ENCODE measurements around the gene FMNL3. TPM values are rescaled to one million over a fixed set of nuclear protein-coding genes. Genes with fewer than 3 reads are reported as not detected.

FMNL3 gene
- total RNA-seq, 1 donor from 2014 or later, result 17.3 TPM

- H3K4me3 Mint-ChIP-seq, result no peak overlapping the region
- no peak overlapping the region for H3K9ac ChIP-seq
- H3K27ac ChIP-seq, result no peak overlapping the region
These were observed 9.4 kb downstream of the FMNL3 start for GRCh38 chr12:49697808-49698207.

GRCh38 chr12:49696723-49697122, 10.5 kb downstream of the FMNL3 start:
- no peak overlapping the region for H3K9ac ChIP-seq

More at GRCh38 chr12:49697808-49698207, 9.4 kb downstream of the FMNL3 start:
- H3K36me3 Mint-ChIP-seq, result no peaks in the 10 kb centered on the region
- H3K4me2 ChIP-seq, result no peak overlapping the region
- H3K27ac Mint-ChIP-seq, result no peak overlapping the region
- H4K20me1 ChIP-seq (ENCODE audit: low read depth), result peaks cover 48% of the 10 kb centered on the region
- peaks cover 66% of the 10 kb centered on the region for H3K79me2 ChIP-seq (ENCODE audit: low read depth)
- peaks cover 31% of the 10 kb centered on the region for H3K4me1 ChIP-seq
- H3K9me3 Mint-ChIP-seq, result no peaks in the 10 kb centered on the region
- TF ChIP-seq EZH2 (IDR thresholded peaks at IDR 0.05), result no peak
- no peak for TF ChIP-seq CTCF (IDR thresholded peaks at IDR 0.05)
- no peak for TF ChIP-seq EZH2phosphoT487 (IDR thresholded peaks at IDR 0.05)
- H2AFZ ChIP-seq (replicated peaks), result no peak overlapping the region
- H3K4me1 Mint-ChIP-seq, result peaks cover 28% of the 10 kb centered on the region
- H3K9me3 ChIP-seq (ENCODE audit: low read depth), result no peaks in the 10 kb centered on the region
- DNase-seq (ENCODE audit: low spot score), result no peak
- no peak overlapping the region for H3K4me3 ChIP-seq
- H3K27me3 Mint-ChIP-seq (ENCODE audit: insufficient read depth, low read depth), result peaks cover 5% of the 10 kb centered on the region
- H3K27me3 ChIP-seq, result no peaks in the 10 kb centered on the region
- no peaks in the 10 kb centered on the region for H3K36me3 ChIP-seq
- H3F3A ChIP-seq (ENCODE audit: low read depth), result peaks cover 10% of the 10 kb centered on the region

GRCh38 chr12:49693931-49694444, 13.2 kb downstream of the FMNL3 start:
- no peak overlapping the region for H3K27ac ChIP-seq
- no peak overlapping the region for H3K27ac Mint-ChIP-seq
- H3K4me2 ChIP-seq, result no peak overlapping the region
- TF ChIP-seq EZH2 (IDR thresholded peaks at IDR 0.05) (no peak), EZH2phosphoT487 (IDR thresholded peaks at IDR 0.05) (no peak), CTCF (IDR thresholded peaks at IDR 0.05) (no peak)
- H3K27me3 Mint-ChIP-seq (ENCODE audit: insufficient read depth, low read depth), result no peaks in the 10 kb centered on the region
- no peak overlapping the region for H3K9ac ChIP-seq
- peaks cover 29% of the 10 kb centered on the region for H3K4me1 ChIP-seq
- H3K79me2 ChIP-seq (ENCODE audit: low read depth), result peaks cover 54% of the 10 kb centered on the region
- no peak overlapping the region for H3K4me3 Mint-ChIP-seq
- H3K9me3 Mint-ChIP-seq, result no peaks in the 10 kb centered on the region
- H3K4me1 Mint-ChIP-seq, result peaks cover 19% of the 10 kb centered on the region
- peaks cover 50% of the 10 kb centered on the region for H4K20me1 ChIP-seq (ENCODE audit: low read depth)
- H3K36me3 Mint-ChIP-seq, result no peaks in the 10 kb centered on the region
- H3K27me3 ChIP-seq, result no peaks in the 10 kb centered on the region
- no peak for DNase-seq (ENCODE audit: low spot score)
- no peaks in the 10 kb centered on the region for H3K9me3 ChIP-seq (ENCODE audit: low read depth)
- H3K36me3 ChIP-seq, result no peaks in the 10 kb centered on the region
- no peak overlapping the region for H2AFZ ChIP-seq (replicated peaks)
- no peak overlapping the region for H3K4me3 ChIP-seq
- H3F3A ChIP-seq (ENCODE audit: low read depth), result peaks cover 5% of the 10 kb centered on the region

More at GRCh38 chr12:49696723-49697122, 10.5 kb downstream of the FMNL3 start:
- Histone ChIP-seq H3K36me3 (no peaks in the 10 kb centered on the region), H3K27ac (no peak overlapping the region), H2AFZ (replicated peaks) (no peak overlapping the region), H3K9me3 (ENCODE audit: low read depth) (no peaks in the 10 kb centered on the region), H4K20me1 (ENCODE audit: low read depth) (peaks cover 46% of the 10 kb centered on the region), H3K4me2 (no peak overlapping the region), H3F3A (ENCODE audit: low read depth) (peaks cover 12% of the 10 kb centered on the region), H3K4me1 (peaks cover 29% of the 10 kb centered on the region), H3K79me2 (ENCODE audit: low read depth) (peaks cover 66% of the 10 kb centered on the region), H3K27me3 (no peaks in the 10 kb centered on the region), H3K4me3 (no peak overlapping the region)
- no peak for DNase-seq (ENCODE audit: low spot score)
- Mint-ChIP-seq H3K27ac (no peak overlapping the region), H3K36me3 (no peaks in the 10 kb centered on the region), H3K9me3 (no peaks in the 10 kb centered on the region), H3K4me1 (peaks cover 22% of the 10 kb centered on the region), H3K4me3 (no peak overlapping the region), H3K27me3 (ENCODE audit: insufficient read depth, low read depth) (no peaks in the 10 kb centered on the region)
- TF ChIP-seq EZH2 (IDR thresholded peaks at IDR 0.05) (no peak), EZH2phosphoT487 (IDR thresholded peaks at IDR 0.05) (no peak), CTCF (IDR thresholded peaks at IDR 0.05) (no peak)

Data from neural progenitor cell (in vitro differentiated cells).